Superior temporal gyrus (tissue), 1 donor: ENCODE measurements around the gene GPRC5A.

Experiments
- DNase-seq: peaks from one replicate; pipeline ENCODE4 v3.0.0-alpha.2; 2016; ENCODE audit errors: extremely low spot score

Gene GPRC5A

DNA sequence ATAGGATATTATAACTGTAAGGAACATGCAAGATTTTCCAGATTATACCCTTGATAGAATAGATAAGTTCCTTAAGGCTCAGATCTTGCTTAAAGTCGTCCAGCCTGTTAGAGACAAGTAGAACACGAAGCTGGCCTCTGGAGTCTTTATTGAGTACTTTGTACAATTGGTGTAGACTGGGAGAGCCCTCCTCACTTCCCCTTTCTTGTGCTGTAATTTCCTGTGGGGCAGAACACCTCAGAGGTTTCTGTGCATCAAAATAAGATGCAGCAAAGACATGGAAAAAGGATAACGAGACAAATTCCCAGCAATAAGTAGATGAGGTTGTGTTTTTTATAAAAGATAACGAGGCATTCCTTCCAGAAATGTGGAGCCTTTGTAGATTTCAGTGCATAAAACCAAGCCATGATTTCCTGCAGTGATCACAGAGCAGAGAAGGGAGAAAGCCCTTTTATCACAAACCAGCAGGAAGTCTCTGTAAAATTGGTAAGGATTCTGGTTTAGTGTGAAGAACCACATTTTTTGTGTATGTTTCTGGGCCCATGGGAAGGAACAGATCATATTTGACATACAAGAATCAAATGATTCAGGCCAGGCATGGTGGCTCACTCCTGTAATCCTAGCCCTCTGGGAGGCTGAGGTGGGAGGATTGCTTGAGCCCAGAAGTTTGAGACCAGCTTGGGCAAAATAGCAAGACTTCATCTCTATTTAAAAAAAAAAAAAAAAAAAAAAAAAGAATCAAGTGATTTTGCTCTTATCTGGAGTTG, 18.0 kb downstream of the GPRC5A start:
- no peak for DNase-seq

DNA sequence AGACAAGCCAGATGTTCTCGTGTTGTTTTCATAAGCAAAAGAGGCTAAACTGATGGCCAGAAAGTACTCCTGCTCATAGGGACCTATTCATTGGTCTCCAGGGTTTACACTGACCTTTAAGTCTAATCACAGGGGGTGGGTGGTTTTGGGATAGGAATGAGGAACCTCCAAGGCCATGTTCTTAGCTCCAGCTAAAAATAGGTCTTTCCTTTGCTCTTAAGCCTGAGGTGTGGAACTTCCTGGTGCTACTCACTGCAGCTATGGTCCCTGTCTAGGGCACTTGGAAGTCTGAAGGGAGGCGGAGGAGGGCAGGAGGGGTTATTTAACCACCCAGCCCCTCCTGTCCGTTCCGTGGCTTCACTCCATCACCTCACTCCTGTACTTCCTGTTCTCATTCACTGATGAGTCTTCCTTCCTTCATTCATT, 18.6 kb downstream of the GPRC5A start:
- DNase-seq: no peak

DNA sequence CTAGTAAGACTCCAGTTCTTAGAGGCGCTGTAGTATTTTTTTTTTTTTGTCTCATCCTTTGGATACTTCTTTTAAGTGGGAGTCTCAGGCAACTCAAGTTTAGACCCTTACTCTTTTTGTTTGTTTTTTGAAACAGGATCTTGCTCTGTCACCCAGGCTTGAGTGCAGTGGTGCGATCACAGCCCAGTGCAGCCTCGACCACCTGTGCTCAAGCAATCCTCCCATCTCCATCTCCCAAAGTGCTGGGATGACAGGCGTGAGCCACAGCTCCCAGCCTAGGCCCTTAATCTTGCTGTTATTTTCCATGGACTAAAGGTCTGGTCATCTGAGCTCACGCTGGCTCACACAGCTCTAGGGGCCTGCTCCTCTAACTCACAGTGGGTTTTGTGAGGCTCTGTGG, 21.3 kb downstream of the GPRC5A start:
- no peak for DNase-seq

DNA sequence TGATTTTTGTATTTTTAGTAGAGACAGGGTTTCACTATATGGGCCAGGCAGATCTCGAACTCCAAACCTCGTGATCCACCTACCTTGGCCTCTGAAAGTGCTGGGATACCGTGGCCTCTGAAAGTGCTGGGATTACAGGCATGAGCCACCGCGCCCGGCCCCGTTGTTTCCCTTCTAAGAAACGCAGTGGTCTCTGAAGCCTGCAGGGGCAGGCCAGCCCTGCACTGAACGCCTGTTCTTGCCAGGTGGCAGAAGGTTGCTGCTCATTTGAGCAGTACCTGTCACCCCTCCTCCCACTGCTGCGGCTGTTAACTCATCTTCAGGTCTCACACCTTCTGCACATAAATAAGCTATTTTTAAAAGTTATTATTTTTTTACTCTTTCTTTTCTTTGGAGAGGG, 24.3 kb downstream of the GPRC5A start:
- DNase-seq: no peak

DNA sequence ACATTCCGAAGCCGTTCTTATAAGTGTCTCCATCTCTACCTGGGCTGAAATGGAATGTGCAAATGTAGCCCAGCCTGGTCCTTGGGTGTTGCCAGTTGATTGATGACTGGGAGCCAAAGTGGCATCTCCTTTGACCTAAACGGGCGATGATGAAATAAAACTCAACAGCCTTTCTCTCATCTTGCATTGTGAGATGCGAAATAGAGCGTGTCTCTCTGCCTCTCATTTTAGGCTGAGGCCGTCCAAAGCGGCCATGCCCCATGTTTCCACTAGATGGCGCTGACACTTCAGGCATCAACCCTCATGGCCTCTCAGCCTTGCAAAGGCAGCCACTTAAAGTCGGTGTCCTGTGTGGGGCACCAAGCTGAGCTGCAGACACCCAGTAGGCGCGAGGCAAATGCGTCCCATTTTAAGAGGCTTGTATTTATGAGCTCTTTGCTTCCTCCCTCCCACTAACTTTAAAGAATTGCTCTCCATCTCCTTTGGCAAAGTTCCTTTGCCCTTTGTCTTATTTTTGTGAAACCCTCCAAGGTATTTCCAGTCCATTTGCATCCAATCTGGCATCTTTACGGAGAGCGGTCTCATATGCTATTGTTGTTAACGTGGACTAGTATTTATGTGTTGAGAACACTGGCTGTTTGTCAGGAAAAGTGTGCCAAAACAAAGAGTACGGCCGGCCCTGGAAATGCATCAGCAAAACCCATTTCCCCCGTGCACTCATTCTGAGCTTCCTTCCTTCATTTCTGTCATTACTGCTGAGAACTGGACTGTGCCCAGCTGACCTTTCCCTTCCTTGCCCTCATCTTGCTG, 25.0 kb downstream of the GPRC5A start:
- DNase-seq: peak; percentile 99

DNA sequence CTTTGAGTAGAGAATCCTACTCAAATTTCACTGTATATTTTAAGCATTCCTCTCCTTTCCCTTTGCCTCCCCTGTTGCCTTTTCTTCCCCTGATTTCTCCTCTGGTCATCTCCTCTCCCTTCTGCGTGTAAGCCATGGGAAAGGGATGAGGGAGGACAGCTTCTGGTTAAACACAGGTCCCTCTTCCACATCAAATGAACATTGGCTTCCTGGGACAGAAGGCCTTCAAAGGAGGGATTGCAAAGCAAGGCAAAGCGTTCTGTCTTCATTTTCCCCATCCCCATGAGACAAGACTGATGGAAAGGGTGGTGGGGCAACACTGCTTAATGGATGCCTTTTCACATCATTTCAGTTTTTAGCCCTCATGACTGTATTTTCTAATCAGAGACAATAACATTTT, 26.2 kb downstream of the GPRC5A start:
- DNase-seq: no peak

DNA sequence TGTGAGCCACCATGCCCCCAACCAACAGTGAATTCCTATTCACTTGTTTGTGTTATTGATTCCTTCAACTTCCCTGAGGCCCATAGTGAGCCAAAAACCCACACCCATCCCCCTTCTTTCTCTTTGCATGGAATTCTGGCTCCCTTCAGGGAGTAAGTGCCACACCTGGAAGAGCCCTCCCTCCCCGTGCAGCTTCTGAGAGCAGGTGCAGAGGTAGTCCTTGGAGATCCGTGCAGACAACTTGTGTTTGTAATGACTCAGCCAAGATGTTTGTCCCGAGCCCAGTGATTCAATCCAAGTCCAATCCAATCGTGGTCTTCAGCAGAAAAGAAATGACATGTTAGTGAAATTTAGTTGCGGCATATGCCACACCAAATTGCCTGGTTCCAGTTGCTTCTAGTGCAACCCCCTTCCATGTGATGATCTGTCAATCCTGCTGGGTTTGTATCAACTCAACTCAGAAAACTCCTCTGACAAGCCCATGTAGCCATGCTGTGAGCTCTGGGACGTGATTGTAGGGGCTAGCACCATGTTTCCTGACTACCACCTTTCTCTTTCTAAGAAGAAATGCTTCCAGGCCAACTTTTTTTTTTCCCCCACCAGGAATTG, 27.5 kb downstream of the GPRC5A start:
- no peak for DNase-seq

DNA sequence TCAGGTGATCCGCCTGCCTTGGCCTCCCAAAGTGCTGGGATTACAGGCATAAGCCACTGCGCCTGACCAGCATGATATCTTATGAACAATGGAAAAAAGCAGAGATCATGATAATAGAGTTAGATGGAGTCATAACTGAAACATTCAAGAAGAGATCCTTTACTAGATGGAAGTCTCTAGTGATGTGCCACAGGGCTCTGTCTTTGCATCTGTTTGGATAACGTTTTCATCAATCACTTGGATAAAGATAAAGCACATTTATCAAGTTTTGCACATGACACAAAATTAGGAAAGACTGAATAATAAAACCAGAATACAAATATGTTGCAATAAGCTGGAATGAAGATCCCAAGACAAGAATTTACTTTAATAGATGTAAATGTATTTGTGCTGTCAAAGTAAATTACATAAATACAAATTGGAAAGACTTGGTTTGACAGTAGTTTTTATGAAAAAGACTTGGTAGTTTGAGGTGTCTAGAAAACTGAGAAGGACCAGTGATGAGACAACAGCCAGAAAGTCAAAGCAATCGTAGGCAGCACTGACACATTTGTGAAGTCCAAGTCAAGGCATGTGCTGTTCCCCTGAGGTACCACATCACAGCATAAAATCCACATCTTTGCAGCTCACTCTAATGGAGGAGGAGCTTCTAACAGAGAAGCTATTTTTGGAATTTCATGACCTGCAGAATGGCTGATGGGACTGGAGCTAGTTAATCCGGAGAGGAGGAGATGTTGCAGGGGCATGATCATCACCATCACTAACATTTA, 28.5 kb downstream of the GPRC5A start:
- no peak for DNase-seq

DNA sequence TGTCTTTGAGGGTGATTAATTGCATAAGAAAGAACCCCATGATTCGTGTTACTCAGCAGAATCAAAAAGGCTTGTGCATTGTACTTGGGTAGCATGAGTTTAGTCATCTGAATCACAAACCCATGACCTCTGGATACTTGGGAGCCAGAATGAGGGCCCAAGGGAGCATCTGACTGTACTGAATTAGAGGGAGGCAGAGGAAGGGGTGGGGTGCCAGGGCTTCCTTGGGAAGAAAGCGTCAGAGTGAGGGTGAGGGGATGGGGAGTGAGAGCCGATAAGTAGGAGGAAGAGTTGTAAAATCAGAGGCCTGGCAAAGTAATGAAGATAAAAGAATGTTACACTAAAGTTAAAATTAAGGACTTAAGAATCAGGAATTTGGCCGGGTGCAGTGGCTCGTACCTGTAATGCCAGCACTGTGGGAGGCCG, 30.8 kb downstream of the GPRC5A start:
- DNase-seq: no peak

DNA sequence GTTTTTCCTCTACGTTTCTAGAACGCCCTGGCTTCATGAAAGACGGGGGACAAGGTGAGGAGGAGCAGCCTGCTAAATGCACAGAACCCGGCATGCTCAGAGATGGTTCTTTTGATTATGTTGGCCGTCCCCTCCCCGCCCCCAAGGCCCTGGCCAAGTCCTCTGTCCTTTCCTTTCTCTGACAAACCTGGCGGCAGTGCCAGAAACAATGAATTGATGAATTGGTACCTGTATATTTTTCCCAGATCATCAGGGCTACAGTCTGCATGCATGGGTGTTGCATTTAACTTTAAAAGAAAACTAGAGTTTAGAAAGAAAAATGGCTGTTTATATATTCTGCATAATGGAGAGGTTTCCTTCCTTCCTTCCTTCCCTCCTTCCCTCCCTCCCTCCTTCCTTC, 31.6 kb downstream of the GPRC5A start:
- DNase-seq: no peak

DNA sequence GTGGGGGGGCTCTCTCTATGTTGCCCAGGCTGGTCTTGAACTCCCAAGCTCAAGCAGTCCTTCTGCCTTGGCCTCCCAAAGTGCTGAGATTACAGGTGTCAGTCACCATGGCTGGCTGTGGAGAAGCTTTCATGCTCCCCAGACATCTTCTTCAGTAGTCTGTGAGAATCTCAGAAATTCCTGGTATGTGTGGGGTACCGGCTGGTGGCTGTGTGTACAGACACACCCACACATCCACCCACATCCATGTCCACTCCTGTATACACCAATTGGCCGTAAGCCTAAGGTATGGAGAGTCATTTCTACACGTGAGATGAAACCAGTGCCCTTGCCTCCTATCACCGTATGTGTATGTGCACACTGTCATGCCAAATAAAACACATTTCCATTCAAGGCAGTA, 32.8 kb downstream of the GPRC5A start:
- no peak for DNase-seq

DNA sequence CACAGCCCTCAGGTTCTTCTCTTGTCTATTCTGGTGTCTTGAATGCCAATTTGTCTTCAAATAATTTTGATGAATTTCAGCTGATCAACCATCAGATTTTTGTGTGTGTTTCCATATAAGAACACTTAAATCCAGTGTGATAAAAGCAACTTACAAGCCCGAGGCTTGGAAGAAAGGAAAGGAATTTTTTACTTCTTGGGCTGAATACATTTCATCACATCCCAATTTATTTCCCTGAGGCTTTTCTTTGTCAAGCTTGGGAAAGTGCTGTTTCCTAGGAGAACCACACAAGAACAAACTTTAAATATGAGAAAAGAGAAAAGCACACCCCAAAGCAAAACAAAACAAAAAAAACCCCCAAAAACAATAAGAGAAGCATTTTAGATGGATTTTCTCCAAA, 34.0 kb downstream of the GPRC5A start:
- DNase-seq: no peak

DNA sequence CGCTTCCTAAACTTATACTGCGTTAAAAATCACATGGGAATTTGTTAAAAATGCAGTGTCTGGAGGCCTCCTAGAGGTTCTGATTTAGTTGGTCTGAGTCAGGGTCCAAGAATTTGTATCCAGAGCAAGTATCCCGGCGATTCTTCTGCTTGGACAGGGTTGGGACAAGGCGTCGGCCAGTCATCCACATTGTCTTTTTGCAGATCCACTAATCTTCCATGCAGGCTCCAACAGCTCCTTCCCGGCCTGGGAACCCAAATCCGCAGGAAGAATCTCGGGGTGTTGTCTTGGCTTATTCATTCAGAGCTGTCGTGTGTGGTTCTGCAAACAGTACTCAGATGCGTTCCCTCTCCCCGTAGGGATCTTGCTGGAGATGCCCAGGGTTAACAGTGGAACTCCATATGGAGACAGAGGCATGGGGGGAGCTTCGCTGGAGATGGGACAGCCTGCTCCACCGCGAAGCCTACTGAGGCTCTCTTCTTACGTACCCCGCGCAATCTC, 35.3 kb downstream of the GPRC5A start:
- DNase-seq: no peak

DNA sequence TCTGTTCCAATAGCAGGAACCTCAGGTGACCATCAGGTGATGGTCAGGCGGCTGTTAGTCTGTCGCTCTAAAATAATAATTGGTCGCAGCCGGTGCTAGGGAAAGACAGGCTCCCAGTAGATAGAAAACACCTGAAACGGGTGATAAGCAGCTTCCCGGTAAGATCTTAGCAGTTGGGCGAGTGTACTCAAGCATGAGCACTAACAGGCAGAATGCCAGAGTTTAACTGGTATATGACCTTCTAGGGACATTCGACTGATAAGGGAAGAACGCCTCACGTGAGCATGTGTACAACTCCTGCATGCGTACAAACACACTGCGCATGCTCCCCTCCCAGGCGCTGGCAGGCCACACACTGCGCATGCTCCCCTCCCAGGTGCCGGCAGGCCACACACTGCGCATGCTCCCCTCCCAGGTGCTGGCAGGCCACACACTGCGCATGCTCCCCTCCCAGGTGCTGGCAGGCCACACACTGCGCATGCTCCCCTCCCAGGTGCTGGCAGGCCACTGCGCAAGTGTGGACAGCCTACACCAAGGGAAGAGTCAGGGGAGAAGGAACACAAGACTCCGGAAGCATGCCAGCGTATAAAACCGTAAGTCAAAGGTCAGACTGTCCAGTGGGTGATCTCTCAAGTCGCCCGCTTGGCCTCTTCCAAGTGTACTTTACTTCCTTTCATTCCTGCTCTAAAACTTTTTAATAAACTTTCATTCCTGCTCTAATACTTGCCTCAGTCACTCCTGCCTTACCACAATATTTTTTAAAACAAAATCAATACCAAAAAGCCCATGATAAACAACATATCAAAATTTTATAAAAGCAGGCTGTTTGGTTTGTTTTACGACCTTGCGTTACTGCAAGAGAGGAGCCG, 36.1 kb downstream of the GPRC5A start:
- no peak for DNase-seq

DNA sequence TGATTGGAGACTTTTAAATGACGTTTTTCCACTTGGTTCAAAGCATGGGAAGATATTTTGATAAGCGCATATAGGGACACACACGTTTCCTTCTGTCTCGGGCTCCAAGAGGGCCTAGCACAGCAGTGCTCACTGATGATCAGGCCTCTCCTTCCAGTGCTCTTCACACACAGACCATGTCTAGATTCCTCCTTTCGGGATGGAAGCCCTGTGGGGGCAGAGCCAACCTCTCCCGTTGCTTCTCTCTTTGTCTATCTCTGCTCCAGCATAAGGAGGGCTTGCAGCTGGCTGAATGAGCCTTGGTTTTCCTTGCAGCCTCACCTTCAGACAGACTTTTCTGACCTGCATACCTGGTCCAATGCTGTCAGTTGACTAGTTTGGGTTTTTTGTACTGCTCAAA, 38.3 kb downstream of the GPRC5A start:
- no peak for DNase-seq

DNA sequence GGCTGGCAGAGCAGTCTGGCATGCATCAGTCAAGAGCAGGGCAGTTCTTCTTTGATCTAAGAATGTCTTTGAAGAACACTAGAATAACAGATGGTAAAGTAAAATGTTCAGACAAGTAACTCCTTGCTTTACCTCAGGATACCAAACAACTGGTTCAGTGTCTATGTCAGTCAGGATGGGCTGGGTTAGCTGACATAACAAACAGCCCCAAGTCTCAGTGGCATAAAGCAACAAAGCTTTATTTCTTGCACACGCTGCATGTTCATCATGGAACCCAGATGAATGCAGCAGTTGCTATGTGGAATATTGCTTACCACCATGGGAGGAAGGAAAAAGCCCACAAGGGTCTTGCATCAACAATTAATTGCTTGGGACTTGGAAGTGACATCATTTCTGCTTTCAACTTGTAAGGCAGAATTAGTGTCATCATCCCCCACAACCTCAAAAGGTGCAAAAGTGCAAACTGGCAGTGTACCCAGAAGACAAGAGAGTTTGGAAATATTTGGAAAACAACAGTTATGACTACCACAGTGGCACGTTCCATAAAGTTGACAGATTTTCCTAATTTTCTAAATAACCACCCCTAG, 39.4 kb downstream of the GPRC5A start:
- DNase-seq: no peak

DNA sequence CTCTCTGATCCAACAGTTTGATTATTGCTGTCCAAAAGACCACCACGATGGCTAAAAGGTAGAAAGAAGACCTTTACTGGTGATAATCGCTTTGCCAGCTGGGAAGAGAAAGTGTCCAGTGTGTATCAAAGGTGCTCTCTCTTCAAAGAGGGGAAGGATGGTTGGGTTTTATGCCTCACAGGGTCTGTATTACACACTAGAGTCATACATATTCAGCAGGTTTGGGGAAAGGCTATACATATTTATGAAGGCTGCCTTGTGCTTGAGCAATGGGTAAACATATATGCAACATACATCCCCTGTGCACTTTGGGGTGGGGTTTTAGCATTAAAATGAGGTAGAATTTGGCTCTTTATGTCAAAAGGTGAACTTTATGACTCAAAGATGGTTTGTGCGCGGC, 42.4 kb downstream of the GPRC5A start:
- DNase-seq: no peak

DNA sequence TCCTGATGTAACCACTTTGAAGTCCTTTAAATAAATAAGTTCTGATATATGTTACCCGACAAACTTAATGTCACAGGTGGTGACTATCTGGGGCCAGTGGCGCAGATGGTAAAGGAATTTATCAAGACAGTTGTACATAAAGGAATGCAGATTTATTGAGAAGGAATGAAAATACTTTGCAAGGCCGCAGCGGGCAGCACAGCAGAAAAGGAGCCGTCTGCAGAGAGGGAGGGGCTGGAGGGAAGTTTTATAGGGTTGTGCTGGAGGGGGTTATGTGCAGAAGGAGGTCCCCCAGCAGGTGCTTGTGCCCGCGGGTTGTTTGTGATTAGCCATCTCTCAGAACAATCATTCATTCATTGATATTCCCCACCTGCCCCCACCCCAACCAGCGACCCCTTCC, 43.2 kb downstream of the GPRC5A start:
- DNase-seq: no peak

DNA sequence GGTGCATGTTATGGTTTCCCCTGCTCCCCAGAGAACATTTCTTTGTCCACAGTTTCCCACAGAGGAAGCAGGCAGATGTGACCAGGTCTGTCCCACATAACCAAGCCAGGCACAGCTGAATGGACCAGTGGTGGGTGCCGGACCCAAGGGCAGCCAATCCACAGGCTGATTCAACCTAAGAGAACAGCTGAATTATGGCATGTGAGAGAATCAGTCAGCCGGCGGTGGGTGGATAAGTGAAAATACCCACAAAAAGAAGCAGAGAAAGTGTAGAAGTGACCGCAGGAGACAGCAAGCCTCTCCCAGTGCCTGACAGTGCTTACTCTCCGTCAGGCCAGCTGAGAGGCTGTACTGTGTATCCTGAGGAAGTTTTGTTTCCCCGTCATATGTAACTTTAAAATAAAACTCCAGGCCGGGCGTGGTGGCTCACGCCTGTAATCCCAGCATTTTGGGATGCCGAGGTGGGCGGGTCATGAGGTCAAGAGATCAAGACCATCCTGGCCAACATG, 45.7 kb downstream of the GPRC5A start:
- no peak for DNase-seq

DNA sequence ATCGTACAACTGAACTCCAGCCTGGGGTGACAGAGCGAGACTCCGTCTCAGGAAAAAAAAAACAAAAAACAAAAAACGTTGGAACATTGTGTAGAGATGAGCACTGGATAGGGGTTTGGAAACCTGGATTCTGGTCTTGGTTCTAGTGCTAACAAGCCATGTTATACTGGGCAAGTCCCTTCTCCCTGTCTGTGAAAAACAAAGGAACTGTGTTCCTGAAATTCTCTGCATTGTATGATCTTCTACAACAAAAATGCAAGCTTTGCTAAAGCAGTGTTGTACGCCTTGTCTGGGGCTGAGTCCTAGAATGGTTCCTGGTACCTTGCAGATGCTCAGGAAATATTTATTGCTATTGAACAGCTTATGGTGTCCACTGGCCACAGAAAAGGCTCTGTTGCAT, 47.2 kb downstream of the GPRC5A start:
- DNase-seq: peak; percentile 28
